CD4-positive, alpha-beta T cell treated with Interleukin-10 for 1 hour (primary cell): Measurements from ENCODE around the gene SUSD6.
"Not testable (repeated sequence)": the region's sequence is repeated elsewhere in the genome, so short reads cannot be mapped to it uniquely, and the experiment has no call there.

Experiments used
- DNase-seq: peaks from one replicate; pipeline ENCODE4 v3.0.0-alpha.2; 2020

The SUSD6 gene

DNA sequence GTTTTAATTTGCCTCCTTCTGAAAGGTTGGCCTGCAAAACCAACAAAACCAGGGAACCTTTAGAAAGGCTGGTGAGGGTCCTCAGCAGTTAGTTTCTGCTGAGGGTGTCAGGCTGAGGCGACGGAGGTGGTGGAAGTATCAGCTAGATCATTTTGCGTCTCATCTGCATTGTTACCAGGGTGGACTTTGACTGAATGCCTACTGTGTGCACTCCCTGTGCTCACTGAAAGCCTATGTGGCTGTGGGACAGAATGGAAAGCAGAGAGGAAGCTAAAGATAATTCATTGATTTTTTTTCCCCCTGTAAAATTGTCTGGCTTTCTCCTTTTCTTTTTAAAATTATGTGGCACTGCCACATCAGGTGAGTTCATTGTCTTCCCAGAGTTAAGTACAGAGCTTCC lies 87.2 kb downstream of the SUSD6 start:
- no peak for DNase-seq

DNA sequence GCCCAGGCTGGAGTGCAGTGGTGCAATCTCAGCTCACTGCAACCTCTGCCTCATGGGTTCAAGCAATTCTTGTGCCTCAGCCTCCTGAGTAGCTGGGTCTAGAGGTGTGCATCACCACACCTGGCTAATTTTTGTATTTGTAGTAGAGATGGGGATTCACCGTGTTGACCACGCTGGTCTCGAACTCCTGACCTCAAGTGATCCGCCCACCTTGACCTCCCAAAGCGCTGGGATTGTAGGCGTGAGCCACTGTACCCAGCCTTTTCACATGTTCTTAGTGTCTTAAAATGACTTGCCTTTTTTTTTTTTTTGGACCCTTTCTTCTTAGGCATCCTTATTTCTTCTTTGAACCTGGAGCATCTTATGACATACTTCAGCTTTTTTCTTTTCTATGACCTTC lies 87.8 kb downstream of the SUSD6 start:
- DNase-seq = not testable (repeated sequence)

DNA sequence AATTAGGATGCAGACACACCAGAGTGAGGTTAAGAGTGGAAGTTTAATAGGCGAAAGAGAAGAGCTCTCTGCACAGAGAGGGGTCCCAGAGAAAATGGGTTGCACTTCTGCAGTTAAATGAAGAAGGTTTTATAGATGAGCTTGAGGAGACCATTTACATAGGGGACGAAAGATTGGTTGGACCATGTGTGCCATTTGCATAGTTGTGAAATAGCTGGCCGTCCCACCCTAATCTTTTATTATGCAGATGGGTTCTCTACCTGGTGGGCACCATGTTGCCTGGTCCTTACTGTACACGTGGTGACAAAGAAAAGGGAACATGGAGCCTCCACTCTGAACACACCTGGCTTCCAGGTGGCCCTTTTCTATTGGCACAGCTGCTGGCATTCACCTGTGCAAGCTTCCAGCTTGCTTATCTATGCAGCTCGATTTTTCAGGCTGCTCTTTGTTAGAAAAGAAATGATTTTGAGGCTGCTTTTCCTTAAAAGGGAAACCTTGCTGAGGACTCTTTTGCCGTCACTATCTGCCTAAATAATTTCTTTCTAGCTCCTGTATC lies 88.4 kb downstream of the SUSD6 start:
- DNase-seq = no peak

DNA sequence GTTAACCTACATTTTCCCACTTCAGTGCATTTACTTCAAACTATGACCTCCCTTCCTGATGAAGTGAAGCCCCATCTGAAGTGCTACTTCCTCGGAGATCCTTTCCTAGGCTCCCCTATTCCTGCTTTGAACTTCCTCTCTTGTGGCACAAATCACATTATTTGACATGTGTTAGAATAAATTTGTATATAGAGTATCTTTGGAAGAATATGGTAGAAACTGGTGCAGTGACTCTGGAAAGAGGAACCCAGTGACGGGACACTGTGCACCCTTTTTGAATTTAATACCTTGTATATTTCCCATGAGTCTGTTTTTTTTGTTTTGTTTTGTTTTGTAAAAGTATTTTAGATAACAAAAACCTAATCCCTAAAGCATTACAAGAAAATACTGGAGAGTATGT lies 89.2 kb downstream of the SUSD6 start:
- DNase-seq = no peak

DNA sequence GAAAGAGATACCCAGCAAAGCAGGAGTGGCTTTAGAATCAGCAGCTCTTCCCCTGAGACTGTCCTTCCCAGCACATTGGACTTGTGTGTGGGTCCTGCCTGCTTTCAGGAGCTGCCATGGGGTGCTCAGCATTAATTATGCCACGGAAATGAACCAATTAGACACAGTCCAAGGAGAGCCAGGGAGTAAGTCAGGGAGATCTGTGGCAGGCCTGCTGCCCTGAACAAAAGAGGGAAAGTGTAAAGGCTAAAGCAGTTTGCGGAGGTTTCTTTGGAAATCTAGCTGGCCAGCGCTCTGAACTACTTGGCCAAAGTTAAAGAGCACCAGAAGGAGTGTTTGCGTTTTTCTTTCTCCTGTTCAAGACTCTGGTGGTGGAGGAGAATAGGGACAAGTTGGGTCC lies 89.9 kb downstream of the SUSD6 start:
- DNase-seq = no peak

DNA sequence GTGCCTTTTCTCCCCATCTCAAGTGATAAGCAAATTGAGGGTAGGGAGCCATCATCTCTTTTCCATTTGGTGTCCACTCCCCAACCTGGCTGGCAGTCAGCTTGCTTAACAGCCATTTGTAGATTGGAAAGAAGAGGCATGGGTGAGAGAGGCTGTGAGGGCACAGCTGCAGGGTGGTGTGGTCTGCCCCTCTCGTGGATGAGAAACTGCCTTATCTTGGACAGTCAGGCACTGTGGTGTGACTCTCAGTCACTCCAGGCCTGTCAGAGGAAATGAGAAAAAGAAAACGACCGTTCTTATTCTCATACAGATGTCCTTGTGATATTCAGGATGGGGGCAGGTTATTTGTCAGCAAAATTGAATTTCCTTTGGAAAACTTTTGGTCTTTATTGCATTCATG lies 90.5 kb downstream of the SUSD6 start:
- no peak for DNase-seq

DNA sequence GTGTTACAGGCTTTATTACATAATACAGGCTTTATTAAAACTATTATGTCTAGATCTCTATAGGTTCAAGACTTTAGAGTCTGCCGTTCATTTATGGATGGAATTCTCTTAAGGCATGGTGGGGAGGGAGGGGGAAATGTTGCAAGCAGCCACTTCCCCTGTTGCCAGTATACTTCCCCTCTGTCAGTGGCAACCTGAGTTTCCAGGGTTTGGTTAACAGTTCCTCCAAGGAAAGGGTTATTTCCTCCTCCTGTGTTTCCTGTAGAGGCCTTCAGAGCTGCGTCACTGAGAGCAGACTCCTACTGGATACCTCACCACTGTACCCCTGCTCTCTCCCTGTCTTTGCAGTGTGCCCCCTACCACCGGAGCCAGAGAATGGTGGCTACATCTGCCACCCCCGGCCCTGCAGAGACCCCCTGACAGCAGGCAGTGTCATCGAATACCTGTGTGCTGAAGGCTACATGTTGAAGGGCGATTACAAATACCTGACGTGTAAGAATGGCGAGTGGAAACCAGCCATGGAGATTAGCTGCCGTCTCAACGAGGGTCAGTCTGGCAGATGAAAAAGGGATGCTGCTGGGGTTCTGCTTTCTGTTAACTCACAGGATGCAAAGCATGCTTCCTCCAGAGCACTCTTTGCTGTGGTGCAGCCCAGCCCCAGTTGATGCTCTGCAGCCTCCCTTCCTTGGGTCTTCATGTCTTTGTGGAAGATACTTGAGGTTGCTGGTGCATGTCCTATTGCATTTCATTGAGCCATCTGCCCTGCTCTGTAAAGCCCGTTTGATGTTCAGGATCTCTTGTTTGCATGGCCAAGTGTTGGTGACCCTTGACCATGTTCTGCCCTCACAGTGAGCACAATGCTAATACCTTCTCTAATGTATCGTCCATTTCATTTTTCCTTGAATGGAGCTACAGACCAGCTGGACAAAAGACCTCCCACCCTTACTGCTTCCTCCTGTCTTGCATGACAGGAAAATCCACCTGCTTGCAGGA lies 91.9 kb downstream of the SUSD6 start:
- DNase-seq = no peak

DNA sequence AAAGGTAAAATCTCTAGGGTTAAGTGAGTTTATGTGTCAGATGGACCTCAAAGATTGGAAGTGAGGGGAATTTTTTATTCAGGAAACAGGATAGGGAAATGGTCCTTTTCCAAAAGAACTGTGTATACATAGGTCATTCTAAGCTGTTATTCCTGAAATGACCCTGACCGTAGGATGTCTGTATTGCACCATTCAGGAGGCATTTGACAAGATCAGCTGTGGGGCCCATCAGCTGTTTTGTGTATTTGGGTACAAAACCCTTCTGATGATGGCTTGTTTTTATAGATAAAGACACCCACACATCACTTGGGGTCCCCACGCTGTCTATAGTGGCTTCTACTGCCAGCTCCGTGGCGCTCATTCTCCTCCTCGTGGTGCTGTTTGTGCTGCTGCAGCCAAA lies 92.9 kb downstream of the SUSD6 start:
- no peak for DNase-seq

DNA sequence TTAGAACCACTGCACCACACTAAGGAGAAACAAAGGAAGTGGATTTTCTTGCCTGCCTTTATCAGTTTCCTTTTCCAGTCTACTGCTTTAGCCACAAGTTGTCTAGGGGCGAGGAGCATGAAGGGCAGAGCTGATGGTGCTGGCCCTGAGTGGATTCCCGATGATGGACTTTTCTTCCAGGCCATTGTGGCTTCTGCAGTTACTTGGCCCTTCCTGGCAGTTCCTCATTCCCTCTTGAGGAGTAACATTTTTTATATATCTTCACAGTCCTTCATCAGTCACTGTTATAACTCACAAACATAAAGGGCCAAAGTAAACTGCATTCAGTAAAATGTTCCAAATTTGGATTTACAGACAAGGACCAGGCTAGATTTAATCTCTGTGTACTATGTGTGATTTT lies 94.3 kb downstream of the SUSD6 start:
- DNase-seq = no peak

DNA sequence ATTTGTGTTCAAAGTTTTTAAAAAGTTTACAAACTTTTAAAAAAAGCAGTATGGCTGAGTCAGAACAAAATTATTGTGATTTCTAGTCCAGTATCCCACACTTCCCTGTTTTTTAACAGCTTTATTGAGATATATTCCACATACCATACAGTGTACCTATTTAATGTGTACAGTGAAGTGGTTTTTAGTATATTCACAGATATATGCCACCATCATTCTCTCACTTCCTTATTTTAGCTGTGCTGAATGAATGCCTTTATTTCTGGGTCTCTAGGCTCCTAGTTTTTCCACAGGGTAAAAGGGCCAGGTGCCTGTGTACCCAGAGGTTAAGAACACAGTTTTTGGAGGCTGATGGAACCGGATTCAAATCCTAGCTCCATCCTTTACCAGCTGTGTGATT lies 96.7 kb downstream of the SUSD6 start:
- DNase-seq = no peak

DNA sequence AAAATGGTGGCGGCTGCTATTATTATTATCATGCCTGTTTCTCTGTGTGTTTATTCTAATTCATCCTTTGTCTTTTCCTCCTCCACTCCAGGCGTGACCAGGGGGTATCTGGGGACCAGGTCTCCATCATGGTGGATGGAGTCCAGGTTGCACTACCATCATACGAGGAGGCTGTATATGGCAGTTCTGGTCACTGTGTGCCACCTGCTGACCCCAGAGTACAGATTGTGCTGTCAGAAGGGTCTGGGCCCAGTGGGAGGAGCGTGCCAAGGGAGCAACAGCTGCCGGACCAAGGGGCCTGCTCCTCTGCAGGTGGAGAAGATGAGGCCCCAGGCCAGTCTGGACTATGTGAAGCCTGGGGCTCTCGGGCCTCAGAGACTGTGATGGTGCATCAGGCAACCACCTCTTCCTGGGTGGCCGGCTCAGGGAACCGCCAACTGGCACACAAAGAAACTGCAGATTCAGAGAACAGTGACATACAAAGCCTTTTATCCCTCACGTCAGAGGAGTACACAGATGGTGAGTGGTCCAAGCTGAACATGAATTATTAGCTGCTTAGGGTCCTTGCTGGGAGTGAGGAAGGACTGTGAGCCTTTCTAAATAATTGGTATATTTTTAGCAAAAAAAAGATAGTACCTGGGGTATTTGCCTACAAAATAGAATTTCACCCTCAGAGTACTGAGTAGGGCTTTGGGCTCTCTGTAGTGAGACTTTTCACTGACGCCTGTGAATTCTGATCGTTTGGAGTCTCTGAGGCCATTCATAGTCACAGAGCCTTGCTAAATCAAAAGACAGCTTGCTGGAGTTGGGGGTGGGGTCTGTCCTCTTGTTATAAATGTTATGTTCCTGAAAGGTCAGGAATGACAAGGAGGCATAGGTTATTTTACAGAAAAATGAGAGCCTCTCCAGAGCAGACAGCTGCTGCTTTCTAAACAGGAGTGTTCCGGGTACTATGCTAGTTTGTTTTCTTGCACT lies 97.5 kb downstream of the SUSD6 start:
- DNase-seq = peak; percentile 36

DNA sequence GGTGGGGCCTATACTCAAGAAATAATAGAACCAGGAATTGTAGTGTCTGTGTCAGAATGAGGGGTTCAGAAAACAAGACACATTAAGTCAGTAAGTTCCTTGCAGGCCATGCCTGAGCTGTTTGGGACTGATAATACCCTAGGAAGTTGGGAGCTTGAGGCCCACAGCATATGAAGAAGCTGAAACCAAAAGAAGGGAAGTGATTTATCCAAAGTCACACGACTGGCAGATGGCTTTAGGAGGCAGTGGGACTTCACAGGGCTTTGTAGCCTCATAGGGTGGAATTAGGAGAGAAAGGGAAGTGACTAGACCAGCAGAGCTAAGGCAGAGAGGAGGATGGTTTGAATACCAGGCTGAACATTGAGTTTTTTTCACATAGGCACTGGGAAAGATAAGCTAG lies 99.0 kb downstream of the SUSD6 start:
- DNase-seq = no peak

DNA sequence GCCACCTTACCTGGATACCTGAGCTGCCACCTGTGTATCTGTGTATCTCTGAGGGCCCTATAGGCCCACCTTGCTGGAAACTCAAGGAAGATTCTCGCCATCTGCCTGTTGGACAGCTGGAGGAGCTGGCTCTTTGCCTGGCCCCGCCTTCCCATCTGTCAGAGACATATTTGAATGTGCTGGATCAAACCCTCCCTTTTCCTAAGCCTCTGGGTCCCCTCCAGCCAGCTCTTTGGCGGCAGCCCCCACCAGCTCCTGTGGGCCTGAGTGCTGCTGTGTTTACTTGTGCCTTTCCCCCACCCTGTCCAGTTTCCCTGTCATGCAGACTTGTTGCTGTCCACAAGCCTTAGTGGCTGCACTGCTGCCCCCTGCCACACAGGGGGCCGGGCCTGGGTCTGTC lies 99.7 kb downstream of the SUSD6 start:
- DNase-seq = no peak

DNA sequence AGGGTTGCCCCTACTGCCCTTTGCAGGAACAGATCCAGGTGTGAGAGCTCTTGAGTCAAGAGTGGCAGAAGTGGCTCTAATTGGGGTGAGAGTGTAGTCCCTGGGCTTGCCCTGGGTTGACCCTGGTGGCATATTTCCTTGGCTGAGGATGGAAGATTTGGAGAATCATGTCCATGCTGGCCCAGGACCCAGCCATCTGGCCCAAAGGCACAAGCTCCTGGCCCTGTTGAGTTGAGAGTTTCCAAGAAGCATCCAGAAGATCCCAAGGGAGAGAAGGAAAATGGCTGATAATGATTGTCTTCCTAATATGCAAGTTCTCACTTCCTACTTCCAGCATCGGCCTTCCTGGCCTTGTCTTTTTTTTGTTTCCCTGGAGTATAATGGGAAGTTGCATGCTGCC lies 100.1 kb downstream of the SUSD6 start:
- DNase-seq = no peak

DNA sequence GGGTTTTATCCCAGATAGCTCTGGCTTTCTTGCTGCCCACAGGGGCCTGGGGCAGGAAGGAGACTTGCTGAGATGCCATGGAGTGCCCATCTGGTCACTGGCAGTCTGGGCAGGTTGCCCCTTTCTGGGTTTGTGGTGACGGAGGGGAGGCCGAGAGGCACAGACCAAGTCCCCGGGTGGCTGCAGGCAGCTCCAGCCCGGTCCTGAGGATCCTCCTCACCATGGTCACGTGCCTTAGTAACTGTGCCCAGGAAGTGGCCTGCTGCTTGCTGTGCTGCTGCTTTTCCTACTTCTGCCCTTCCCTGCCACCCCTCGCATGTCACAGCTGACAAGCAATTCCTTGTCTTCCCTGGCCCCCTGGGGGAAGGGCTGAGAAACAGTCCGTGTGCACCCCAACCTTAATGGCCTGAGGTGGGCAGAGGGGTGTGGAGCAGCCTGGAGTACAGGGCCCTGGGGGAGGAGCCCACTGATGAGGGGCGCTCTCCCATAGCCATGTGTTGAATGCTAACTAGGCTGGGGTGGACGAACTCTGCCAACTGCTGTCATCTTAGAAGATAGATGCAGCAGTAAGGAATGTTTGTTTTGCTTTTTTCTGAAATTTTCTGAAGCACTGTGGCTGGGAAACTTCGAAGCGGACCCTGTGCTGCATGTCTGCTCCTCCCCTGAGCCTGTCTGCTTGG lies 100.6 kb downstream of the SUSD6 start:
- DNase-seq = no peak

DNA sequence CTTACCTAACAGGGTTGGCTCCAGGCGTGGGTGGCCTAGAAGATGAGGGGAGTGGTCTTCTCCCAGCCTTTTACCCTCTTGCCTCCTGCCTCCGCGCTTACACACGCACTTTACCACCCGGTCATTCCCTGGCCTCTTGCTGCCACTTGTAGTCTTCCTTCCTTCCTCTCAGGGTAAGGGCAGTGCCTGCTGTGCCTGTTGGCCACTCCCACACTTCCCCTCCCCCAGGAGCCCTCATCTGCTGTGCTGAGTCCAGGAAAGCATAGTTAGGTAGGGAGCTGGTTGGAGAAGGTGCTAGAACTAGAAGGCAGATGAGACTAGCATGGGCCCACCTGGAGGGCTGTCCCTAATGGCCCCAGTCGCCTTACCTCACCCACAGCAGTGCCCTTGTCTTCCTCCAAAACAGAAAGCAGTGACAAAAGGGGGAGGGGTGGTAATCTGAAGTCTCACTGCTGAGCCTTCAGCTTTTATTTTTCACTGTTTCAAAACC lies 101.2 kb downstream of the SUSD6 start:
- DNase-seq = peak; percentile 20

DNA sequence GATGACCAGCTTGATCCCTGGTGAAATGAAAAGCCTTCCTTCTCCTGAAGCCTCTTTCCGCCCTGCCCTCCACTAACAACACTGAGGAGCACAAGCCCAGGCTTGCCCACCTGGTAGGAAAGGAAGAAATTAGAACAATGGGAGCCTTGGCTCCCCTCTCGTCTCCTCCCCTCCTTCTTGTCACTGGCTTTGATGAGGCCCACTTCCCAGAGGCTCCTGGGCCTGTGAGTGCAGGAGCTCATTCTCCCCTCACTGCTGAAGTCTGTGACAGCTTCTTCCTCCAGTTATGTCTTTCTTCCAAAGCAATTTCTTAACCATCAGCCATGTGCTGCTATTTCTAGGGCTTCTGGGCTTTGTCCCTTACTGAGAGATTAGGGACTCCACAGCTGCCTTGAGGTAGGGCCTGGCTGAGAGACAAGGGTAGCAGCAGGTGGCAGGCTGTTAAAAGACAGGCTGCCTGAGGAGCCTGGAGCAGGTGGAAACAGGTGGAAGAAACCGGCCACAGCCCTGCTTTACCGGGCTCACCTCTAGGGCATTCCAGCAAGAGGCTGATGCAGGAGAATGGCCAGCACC lies 101.9 kb downstream of the SUSD6 start:
- no peak for DNase-seq

DNA sequence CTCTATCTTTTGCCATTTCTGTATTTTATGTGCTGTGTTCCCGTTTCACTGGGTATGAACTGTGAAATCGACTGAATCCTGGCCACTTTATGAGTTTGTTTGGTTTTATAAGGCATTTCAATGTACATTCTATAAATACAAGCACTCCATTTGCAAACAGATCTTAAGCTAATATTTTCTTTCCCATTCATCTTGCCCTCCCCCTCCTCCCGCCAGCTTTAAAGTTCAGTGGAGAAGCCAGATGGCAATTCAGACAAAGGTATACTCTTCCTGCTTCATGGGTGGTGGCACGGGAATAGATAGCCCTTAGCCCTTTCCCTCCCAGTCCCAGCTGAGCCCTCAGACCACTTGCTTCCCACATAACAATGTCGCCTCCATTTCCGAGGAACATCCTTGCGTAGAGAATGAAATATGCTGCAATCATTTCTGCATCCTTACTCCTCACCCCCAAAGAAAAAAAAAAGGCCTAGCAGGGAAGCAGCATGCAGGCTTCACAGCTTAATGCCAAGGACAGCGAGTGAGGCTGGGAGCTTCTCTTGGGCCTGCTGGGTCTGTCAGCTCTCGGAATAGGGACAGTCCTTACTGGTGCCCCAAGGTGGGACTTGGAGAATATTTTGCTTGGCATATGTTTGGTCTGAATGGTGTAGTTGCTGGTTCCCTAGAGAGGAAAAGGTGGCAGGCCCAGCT lies 102.7 kb downstream of the SUSD6 start:
- no peak for DNase-seq

DNA sequence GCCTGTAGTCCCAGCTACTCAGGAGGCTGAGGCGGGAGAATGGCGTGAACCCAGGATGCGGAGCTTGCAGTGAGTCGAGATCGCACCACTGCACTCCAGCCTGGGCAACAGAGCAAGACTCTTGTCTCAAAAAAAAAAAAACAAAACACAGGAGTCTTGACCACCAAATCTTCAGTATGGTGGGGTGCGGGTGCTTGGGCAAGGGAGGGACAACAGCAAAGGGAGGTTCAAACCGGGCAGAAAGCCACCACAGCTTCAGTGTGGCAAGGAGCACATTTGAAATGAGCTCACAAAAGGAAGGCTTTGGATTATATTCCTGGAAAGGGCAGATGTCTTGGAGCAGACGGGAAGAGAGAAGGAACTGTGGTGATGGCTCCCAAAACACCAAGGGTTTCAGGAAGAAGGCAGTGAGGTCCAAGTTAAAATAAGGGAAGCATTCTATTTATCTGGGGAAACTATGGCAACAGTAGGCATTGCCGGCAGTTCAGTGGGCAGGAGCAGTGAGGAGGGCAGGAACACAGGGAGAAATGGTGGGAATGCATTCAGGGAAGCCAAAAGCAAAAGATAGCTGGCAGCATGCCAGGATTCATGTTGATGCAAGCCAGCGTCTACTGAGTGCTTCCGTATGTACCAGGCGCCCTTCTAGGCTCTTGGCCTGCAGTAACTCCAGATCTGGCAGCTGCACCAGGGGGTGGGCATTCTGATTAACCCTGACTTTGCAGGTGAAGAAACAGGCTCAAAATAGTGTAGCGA lies 104.5 kb downstream of the SUSD6 start:
- DNase-seq = no peak

DNA sequence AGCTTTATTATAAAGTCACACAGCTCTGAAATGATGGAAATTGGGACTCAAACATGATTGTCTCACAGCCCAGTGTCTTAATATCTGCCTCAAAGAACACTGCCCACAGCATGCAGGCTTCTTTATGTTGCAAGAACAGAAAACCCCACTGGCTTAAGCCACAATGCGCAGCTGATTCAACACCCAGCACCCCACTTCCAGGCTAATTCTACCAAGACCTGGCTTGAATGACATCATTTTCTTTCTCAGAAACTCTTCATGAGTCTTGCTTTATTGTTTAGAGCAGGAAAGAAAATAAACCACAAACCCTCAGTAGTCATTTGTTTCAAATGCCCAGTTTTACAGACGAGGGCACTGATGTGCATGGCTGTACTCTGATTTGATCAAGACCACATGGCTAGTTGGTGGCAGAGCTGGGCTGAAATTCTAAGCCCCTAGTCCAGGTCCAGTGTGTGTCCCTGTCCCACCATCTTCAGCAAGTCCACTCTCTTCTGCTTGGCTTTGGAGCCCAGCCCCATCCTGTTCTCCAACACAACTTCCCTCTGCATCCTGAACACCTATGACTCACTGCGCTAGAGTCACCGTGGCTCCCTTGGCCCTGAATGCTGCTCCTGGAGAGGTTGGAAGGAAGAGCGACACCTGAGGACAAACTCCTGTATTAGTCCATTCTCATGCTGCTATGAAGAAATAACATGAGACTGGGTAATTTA lies 105.2 kb downstream of the SUSD6 start:
- peak; percentile 61 for DNase-seq
